ENCODE data around the gene CCDC188.

DNA sequence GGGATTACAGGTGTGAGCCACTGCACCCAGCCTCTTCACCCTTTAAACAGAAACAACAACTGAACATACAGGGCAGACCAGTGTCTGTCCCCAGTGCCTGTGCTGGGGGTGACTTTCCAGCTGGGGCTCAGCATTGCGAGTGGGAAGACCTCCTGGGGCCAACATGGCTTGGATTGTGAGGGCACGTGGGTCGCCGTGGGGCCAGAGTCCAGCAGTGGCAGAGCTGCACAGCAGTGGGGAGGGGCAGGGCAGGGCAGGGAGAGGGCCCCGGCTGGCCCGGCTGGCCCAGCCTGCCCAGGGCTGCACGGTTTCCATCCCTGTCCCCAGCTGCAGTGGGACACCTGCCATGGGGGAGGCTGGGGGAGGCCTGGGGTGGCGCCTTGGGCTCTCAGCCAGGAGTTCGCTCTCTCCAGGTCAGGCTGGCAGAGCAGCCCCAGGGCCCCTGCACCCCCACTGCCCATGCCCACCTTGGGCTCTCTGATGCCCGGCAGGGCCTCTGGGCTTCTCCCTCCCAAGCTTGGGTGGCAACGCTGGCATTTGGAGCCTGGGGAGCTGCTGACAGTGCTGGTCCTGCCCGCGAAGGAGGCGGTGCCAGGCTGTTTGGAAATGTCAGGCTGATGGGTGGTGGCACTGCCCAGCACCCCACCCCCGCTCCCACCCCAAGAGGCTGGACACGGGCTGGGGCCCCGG, 30.5 kb upstream of the CCDC188 start:
- no peak for TF ChIP-seq GATA2 (IDR thresholded peaks at IDR 0.05; ENCODE audit: low read depth, low read length)
- TF ChIP-seq GATA3 (IDR thresholded peaks at IDR 0.05; ENCODE audit: low read depth, low read length) = no peak
